ENCODE measurements around the gene FYN.
"Not testable (repeated sequence)": the region's sequence is repeated elsewhere in the genome, so short reads cannot be mapped to it uniquely, and the experiment has no call there.

Gene FYN

DNA sequence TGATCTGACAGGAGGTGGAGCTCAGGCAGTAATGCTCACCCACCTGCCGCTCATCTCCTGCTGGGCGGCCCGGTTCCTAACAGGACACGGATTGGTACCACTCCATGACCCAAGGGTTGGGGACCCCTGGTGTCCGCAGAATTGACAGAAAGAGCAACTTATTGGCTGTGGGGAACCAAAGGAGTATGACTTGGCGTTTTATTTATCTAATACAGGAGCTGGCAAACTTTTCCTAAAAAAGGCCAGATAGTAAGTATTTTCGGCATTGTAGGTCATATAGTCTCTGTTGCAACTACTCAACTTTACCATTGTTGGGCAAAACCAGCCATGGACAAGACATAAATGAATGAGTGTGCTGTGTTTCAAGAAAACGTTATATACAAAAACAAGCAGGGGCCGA lies 223.2 kb downstream of the FYN start:
- TF ChIP-seq FOXK2 (IDR thresholded peaks at IDR 0.05), result no peak
- TF ChIP-seq ELF4 (IDR thresholded peaks at IDR 0.05), result no peak
- TF ChIP-seq FOXA1 (IDR thresholded peaks at IDR 0.05), result no peak
- no peak for TF ChIP-seq L3MBTL2 (conservative IDR thresholded peaks at IDR 0.05)
- TF ChIP-seq, protein P1, sequence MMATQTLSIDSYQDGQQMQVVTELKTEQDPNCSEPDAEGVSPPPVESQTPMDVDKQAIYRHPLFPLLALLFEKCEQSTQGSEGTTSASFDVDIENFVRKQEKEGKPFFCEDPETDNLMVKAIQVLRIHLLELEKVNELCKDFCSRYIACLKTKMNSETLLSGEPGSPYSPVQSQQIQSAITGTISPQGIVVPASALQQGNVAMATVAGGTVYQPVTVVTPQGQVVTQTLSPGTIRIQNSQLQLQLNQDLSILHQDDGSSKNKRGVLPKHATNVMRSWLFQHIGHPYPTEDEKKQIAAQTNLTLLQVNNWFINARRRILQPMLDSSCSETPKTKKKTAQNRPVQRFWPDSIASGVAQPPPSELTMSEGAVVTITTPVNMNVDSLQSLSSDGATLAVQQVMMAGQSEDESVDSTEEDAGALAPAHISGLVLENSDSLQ (IDR thresholded peaks at IDR 0.05), result no peak
- TF ChIP-seq LEF1 (IDR thresholded peaks at IDR 0.05; ENCODE audit: borderline replicate concordance), result no peak
- TF ChIP-seq SP1 (IDR thresholded peaks at IDR 0.05), result no peak
- no peak for TF ChIP-seq SUZ12 (IDR thresholded peaks at IDR 0.05)
- TF ChIP-seq HDGF (IDR thresholded peaks at IDR 0.05; ENCODE audit: borderline replicate concordance), result no peak
- TF ChIP-seq BHLHE40 (IDR thresholded peaks at IDR 0.05; ENCODE audit: borderline replicate concordance), result no peak
- TF ChIP-seq ZNF384 (IDR thresholded peaks at IDR 0.05), result no peak
- TF ChIP-seq ARNT (IDR thresholded peaks at IDR 0.05), result no peak
- TF ChIP-seq NFRKB (IDR thresholded peaks at IDR 0.05), result no peak
- POLR2A ChIA-PET, result no interaction called here
- CTCF ChIA-PET, result no interaction called here
- no peak for DNase-seq (ENCODE audit: extremely low spot score)

DNA sequence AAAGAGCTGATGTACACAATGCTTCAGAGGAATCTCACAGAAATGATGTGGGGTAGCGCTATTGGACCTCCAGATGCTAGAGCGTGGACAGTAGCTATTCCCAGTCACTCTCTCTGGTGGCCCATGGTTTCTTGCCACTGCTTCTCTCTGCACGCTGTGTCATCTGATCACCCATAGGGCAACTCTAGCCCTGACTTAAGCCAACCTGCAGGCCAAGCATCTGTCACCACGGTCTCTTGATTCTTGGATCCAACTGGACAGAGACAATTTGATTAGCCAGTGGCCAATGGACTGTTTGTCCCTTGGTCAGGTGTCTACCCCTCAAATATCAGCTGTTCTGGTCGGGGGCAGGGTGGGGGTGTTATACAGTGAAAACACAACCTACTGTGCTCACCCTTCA lies 225.2 kb downstream of the FYN start:
- CTCF ChIA-PET, result no interaction called here
- POLR2A ChIA-PET, result interaction anchor here (1.5 kb wide), 1 partner anchor 165 kb away, joined by 3 read pairs; the partner anchor contains the start of gene REV3L
- DNase-seq (ENCODE audit: extremely low spot score), result no peak
- TF ChIP-seq ZNF384 (IDR thresholded peaks at IDR 0.05) (no peak), L3MBTL2 (conservative IDR thresholded peaks at IDR 0.05) (no peak), CTBP1 (IDR thresholded peaks at IDR 0.05; ENCODE audit: borderline replicate concordance) (no peak), SUZ12 (IDR thresholded peaks at IDR 0.05) (no peak), FOXK2 (IDR thresholded peaks at IDR 0.05) (no peak), SP1 (IDR thresholded peaks at IDR 0.05) (no peak), FOXA1 (IDR thresholded peaks at IDR 0.05) (no peak), FOXM1 (IDR thresholded peaks at IDR 0.05; ENCODE audit: borderline replicate concordance) (no peak), LEF1 (IDR thresholded peaks at IDR 0.05; ENCODE audit: borderline replicate concordance) (no peak), HDGF (IDR thresholded peaks at IDR 0.05; ENCODE audit: borderline replicate concordance) (no peak), BHLHE40 (IDR thresholded peaks at IDR 0.05; ENCODE audit: borderline replicate concordance) (no peak), NFRKB (IDR thresholded peaks at IDR 0.05) (no peak), TARDBP (IDR thresholded peaks at IDR 0.05) (no peak), ELF4 (IDR thresholded peaks at IDR 0.05) (no peak), ARNT (IDR thresholded peaks at IDR 0.05) (no peak)
- TF ChIP-seq, protein P1 (IDR thresholded peaks at IDR 0.05), result no peak

DNA sequence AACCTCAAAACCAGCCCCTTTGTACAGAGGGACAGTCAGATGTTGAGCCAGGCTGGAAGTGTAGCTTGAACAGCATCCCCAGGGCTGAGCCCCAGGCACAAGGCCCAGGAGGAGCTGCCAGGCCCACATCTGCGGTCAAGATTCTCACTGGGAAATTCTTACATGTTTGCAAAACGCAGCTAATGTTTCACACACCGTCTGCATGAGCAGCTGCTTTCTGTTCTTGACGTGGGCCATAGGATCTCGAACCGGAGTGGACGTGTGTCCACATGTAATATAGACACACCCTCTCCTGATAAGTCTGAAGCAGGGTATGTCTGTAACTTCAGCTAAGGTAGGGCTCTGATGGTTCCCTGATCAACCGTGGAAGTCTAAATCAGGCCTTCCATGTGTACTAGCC lies 226.3 kb downstream of the FYN start:
- ChIA-PET POLR2A (interaction anchor here (1.5 kb wide), 1 partner anchor 163 kb away, joined by 3 read pairs; the partner anchor contains the start of gene REV3L), CTCF (interaction anchor here (0.5 to 0.6 kb wide), 2 partner anchors 222 to 392 kb away, joined by 3 read pairs; no protein-coding TSS in a partner anchor)
- no peak for TF ChIP-seq TARDBP (IDR thresholded peaks at IDR 0.05)
- TF ChIP-seq FOXA1 (IDR thresholded peaks at IDR 0.05), result no peak
- no peak for TF ChIP-seq BHLHE40 (IDR thresholded peaks at IDR 0.05; ENCODE audit: borderline replicate concordance)
- no peak for TF ChIP-seq L3MBTL2 (conservative IDR thresholded peaks at IDR 0.05)
- no peak for TF ChIP-seq SUZ12 (IDR thresholded peaks at IDR 0.05)
- no peak for TF ChIP-seq ARNT (IDR thresholded peaks at IDR 0.05)
- DNase-seq (ENCODE audit: extremely low spot score), result no peak

DNA sequence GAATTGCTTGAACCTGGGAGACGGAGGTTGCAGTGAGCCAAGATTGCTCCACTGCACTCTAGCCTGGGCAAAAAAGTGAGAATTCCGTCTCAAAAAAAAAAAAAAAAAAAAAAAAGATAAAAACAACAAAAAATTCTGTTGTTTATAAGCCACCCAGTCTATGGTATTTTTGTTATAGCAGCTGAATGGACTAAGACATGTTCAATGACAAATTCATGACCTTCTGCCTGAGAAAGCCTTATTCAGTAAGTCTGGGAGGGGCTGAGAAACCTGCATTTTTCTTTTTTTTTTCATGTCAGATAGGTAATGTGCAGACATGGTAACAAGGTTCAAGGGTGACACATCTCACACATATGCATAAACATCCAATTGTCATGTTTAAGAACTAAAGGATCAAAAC lies 227.2 kb downstream of the FYN start:
- ChIA-PET POLR2A (no interaction called here), CTCF (no interaction called here)
- DNase-seq (ENCODE audit: extremely low spot score), result no peak
- TF ChIP-seq FOXK2 (IDR thresholded peaks at IDR 0.05) (no peak), ARNT (IDR thresholded peaks at IDR 0.05) (no peak), CTBP1 (IDR thresholded peaks at IDR 0.05; ENCODE audit: borderline replicate concordance) (no peak), FOXM1 (IDR thresholded peaks at IDR 0.05; ENCODE audit: borderline replicate concordance) (no peak), ELF4 (IDR thresholded peaks at IDR 0.05) (no peak), SUZ12 (IDR thresholded peaks at IDR 0.05) (no peak)

DNA sequence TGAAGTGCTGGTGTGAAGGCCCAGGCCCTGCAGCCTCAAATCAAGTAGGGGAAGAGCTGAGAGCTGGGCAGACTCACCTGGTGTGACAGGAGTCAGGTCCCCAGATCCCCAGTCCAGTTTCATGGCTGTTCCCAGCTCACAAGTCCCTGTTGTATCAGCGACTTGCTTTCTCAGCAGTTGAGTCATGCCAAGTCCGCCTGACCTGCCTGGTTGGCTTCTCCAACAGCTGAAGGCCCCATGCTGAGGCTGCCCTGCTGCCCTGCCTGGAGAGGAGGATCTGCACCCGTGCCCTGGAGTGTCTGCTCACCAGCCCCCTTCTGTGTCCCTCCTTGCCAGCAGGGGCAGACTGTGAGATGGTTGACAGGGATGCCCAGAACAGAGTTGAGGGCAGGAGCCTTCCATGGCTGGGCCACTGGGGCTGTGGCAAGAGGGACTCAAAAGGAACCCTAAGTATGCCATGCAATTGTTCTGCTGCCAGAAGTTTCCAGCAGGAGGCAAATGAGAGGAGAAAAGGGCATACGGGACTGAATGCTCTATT lies 228.3 kb downstream of the FYN start:
- POLR2A ChIA-PET, result no interaction called here
- CTCF ChIA-PET, result interaction anchor here (3.5 kb wide), 1 partner anchor 386 kb away, joined by 15 read pairs; a partner anchor contains a TSS
- DNase-seq (ENCODE audit: extremely low spot score), result no peak
- TF ChIP-seq FOXK2 (IDR thresholded peaks at IDR 0.05), result no peak
- TF ChIP-seq ARNT (IDR thresholded peaks at IDR 0.05), result no peak

DNA sequence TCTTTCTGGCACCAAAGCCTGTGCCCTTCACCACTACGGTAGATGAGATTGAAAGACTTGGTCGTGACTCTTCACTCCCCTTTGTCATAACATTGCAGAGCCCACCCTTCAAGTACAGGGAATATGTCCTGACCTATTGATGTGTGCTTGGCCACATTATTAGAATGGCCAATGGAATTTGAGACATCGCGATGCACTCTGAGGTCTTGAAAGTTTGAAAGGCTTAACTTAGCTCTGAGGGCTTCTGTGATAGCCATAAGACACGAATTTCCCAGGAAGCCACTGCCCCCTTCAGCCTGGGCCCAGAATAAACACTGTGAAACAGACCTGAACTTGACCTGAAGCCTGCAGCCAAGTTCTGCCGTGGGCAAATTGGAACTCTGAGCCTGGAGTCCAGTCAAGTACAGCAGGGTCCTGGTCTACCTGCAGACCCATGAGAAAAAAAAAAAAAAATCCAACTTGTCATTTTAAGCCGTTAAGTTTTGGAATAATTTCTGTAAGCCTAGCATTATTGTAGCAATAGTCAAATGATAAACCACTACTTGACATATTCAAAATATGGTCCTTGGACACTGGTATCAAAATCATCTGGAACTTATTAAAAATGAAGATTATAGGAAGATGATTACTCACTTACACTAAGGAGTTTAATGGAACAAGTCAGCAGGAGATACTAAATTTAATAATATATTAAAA lies 230.6 kb downstream of the FYN start:
- ChIA-PET CTCF (interaction anchor here (0.6 to 3.5 kb wide), 7 partner anchors 11 to 576 kb away, joined by 3 to 15 read pairs (median 3); a partner anchor contains a TSS), POLR2A (interaction anchor here (1.0 kb wide), 1 partner anchor 158 kb away, joined by 4 read pairs; no protein-coding TSS in a partner anchor)
- TF ChIP-seq FOXM1 (IDR thresholded peaks at IDR 0.05; ENCODE audit: borderline replicate concordance) (no peak), ELF4 (IDR thresholded peaks at IDR 0.05) (no peak), L3MBTL2 (conservative IDR thresholded peaks at IDR 0.05) (0 out of 2 replicates have a peak, but pooled peaks have one; percentile 29)
- DNase-seq (ENCODE audit: extremely low spot score), result peak; percentile 83

DNA sequence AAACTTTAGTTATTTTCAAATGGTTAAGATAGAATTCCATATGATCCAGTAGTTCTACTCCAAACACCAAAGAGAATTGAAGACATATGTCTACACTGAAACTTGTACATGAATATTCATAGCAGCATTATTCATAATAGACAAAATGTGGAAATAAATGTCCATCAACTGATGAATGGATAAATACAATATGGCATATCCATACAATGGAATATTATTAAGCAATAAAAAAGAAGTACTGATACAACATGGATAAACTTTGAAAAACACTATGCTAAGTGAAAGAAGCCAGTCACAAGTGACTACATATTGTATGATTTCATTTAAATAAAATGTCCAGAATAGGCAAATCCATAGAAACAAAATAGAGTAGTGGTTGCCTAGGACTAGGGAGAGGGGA lies 234.0 kb downstream of the FYN start:
- ChIA-PET POLR2A (no interaction called here), CTCF (no interaction called here)
- TF ChIP-seq L3MBTL2 (conservative IDR thresholded peaks at IDR 0.05), result no peak
- TF ChIP-seq SP1 (IDR thresholded peaks at IDR 0.05), result no peak
- no peak for TF ChIP-seq FOXM1 (IDR thresholded peaks at IDR 0.05; ENCODE audit: borderline replicate concordance)
- TF ChIP-seq FOXK2 (IDR thresholded peaks at IDR 0.05), result no peak
- no peak for TF ChIP-seq SUZ12 (IDR thresholded peaks at IDR 0.05)
- TF ChIP-seq, protein P1 (IDR thresholded peaks at IDR 0.05), result no peak
- no peak for TF ChIP-seq LEF1 (IDR thresholded peaks at IDR 0.05; ENCODE audit: borderline replicate concordance)
- no peak for TF ChIP-seq TARDBP (IDR thresholded peaks at IDR 0.05)
- no peak for TF ChIP-seq BHLHE40 (IDR thresholded peaks at IDR 0.05; ENCODE audit: borderline replicate concordance)
- no peak for TF ChIP-seq ELF4 (IDR thresholded peaks at IDR 0.05)
- TF ChIP-seq CTBP1 (IDR thresholded peaks at IDR 0.05; ENCODE audit: borderline replicate concordance), result no peak
- TF ChIP-seq ZNF384 (IDR thresholded peaks at IDR 0.05), result no peak
- no peak for TF ChIP-seq ARNT (IDR thresholded peaks at IDR 0.05)
- no peak for TF ChIP-seq FOXA1 (IDR thresholded peaks at IDR 0.05)
- TF ChIP-seq HDGF (IDR thresholded peaks at IDR 0.05; ENCODE audit: borderline replicate concordance), result no peak
- TF ChIP-seq NFRKB (IDR thresholded peaks at IDR 0.05), result no peak
- DNase-seq (ENCODE audit: extremely low spot score), result no peak

DNA sequence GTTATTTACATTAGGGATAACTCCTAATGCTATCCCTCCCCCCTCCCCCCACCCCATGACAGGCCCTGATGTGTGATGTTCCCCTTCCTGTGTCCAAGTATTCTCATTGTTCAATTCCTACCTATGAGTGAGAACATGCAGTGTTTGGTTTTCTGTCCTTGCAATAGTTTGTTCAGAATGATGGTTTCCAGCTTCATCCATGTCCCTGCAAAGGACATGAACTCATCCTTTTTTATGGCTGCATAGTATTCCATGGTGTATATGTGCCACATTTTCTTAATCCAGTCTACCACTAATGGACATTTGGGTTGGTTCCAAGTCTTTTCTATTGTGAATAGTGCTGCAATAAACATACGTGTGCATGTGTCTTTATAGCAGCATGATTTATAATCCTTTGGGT lies 238.3 kb downstream of the FYN start:
- CTCF ChIA-PET; POLR2A ChIA-PET; DNase-seq (ENCODE audit: extremely low spot score): not testable (repeated sequence)
